Left renal pelvis (tissue), 4 donors: ENCODE measurements around the gene GMEB2. TPM values are rescaled to one million over a fixed set of nuclear protein-coding genes. Genes with fewer than 3 reads are reported as not detected.

ENCODE experiments used
- polyA plus RNA-seq, 4 donors: library from polyadenylated mRNA; unstranded; fragments of 120-200 nt; gene quantifications; one replicate each; pipeline ENCODE4 v1.2.1, GENCODE V29; 2013; ENCODE audit not compliant: insufficient read length in 4 of 4

GMEB2 gene
- polyA plus RNA-seq, 4 donors = 8.9 to 13.8 (median 9.3) TPM

Other genes with a start within 250 kb of the GMEB2 start
- 1 to 10 TPM; 1.9 to 9.0 (median 6.4) TPM for gene KCNQ2, start 154.4 kb downstream of the GMEB2 start, polyA plus RNA-seq
- 1 to 10 TPM in 3 of 4 donors, under 1 TPM in 1; 0.97 to 2.5 (median 2.0) TPM for gene EEF1A2, start 128.0 kb downstream of the GMEB2 start, polyA plus RNA-seq
- 100 to 1,000 TPM; 131 to 374 (median 203) TPM for gene PPDPF, start 106.3 kb downstream of the GMEB2 start, polyA plus RNA-seq
- gene PTK6, start 89.7 kb downstream of the GMEB2 start, polyA plus RNA-seq = 1 to 10 TPM in 2 of 4 donors, under 1 TPM in 2; 0.33 to 1.7 (median 0.91) TPM
- gene SRMS, start 79.4 kb downstream of the GMEB2 start, polyA plus RNA-seq = under 1 TPM in 3 of 4 donors, not detected in 1; 0.14 to 0.26 (median 0.17) TPM
- gene FNDC11, start 72.9 kb downstream of the GMEB2 start, polyA plus RNA-seq = 1 to 10 TPM in 3 of 4 donors, under 1 TPM in 1; 0.31 to 1.8 (median 1.2) TPM
- gene HELZ2, start 52.9 kb downstream of the GMEB2 start, polyA plus RNA-seq = 10 to 100 TPM in 2 of 4 donors, 1 to 10 TPM in 2; 8.1 to 15.4 (median 10.2) TPM
- 10 to 100 TPM; 25.5 to 61.2 (median 31.3) TPM for gene STMN3, start 26.3 kb upstream of the GMEB2 start, polyA plus RNA-seq
- gene RTEL1, start 31.2 kb upstream of the GMEB2 start, polyA plus RNA-seq = 10 to 100 TPM; 16.3 to 21.0 (median 18.3) TPM
- gene TNFRSF6B, start 69.6 kb upstream of the GMEB2 start, polyA plus RNA-seq = 1 to 10 TPM in 3 of 4 donors, under 1 TPM in 1; 0.67 to 2.6 (median 1.6) TPM
- 10 to 100 TPM; 28.0 to 38.1 (median 33.5) TPM for gene ARFRP1, start 80.9 kb upstream of the GMEB2 start, polyA plus RNA-seq
- gene ZGPAT, start 80.9 kb upstream of the GMEB2 start, polyA plus RNA-seq = 10 to 100 TPM; 15.1 to 26.0 (median 17.0) TPM
- 10 to 100 TPM in 1 of 4 donors, 1 to 10 TPM in 3; 4.0 to 14.9 (median 5.0) TPM for gene LIME1, start 109.6 kb upstream of the GMEB2 start, polyA plus RNA-seq
- gene SLC2A4RG, start 112.7 kb upstream of the GMEB2 start, polyA plus RNA-seq = 100 to 1,000 TPM in 1 of 4 donors, 10 to 100 TPM in 3; 65.3 to 134 (median 70.1) TPM
- 10 to 100 TPM; 16.1 to 23.2 (median 18.9) TPM for gene ZBTB46, start 204.2 kb upstream of the GMEB2 start, polyA plus RNA-seq
- not detected for gene ABHD16B, start 234.4 kb upstream of the GMEB2 start, polyA plus RNA-seq
- gene TPD52L2, start 238.2 kb upstream of the GMEB2 start, polyA plus RNA-seq = 10 to 100 TPM; 78.5 to 99.6 (median 85.4) TPM